GM18868 (cell line): ENCODE measurements around the gene HBZ.
"Not testable (repeated sequence)": the region's sequence is repeated elsewhere in the genome, so short reads cannot be mapped to it uniquely, and the experiment has no call there.

Experiments used
- ATAC-seq: cut with Tn5 transposase; IDR thresholded peaks from one replicate; pipeline ENCODE4 v1.9.1; 2021; ENCODE audit warnings: mild to moderate bottlenecking, moderate library complexity; ENCODE audit not compliant: unreplicated experiment

HBZ gene

GRCh38 chr16:133716-134115 is 18.7 kb upstream of the HBZ start:
- no peak for ATAC-seq

- no peak for ATAC-seq
Measured at GRCh38 chr16:138049-138417, 14.4 kb upstream of the HBZ start.

- ATAC-seq, result no peak
Measured at GRCh38 chr16:140175-140857, 12.1 kb upstream of the HBZ start.

GRCh38 chr16:142405-142967 is 10.0 kb upstream of the HBZ start:
- ATAC-seq, result no peak

GRCh38 chr16:143047-143446 is 9.4 kb upstream of the HBZ start:
- ATAC-seq, result no peak

GRCh38 chr16:143456-143855 is 9.0 kb upstream of the HBZ start:
- no peak for ATAC-seq

GRCh38 chr16:144797-145252 is 7.6 kb upstream of the HBZ start:
- ATAC-seq, result no peak

- no peak for ATAC-seq
Measured at GRCh38 chr16:146646-147045, 5.8 kb upstream of the HBZ start.

- no peak for ATAC-seq
Measured at GRCh38 chr16:149024-149660, 3.3 kb upstream of the HBZ start.

GRCh38 chr16:153129-153521 is 681 bp downstream of the HBZ start:
- ATAC-seq, result not testable (repeated sequence)

- not testable (repeated sequence) for ATAC-seq
Measured at GRCh38 chr16:153550-154216, 1.2 kb downstream of the HBZ start.

GRCh38 chr16:154217-155030 is 2.0 kb downstream of the HBZ start:
- no peak for ATAC-seq

- no peak for ATAC-seq
Measured at GRCh38 chr16:155031-155398, 2.6 kb downstream of the HBZ start.

- no peak for ATAC-seq
Measured at GRCh38 chr16:159136-159849, 6.8 kb downstream of the HBZ start.

- ATAC-seq, result not testable (repeated sequence)
Measured at GRCh38 chr16:160242-160641, 7.8 kb downstream of the HBZ start.

GRCh38 chr16:160691-161190 is 8.3 kb downstream of the HBZ start:
- no peak for ATAC-seq

- ATAC-seq, result no peak
Measured at GRCh38 chr16:162271-162991, 10.0 kb downstream of the HBZ start.

- not testable (repeated sequence) for ATAC-seq
Measured at GRCh38 chr16:163139-163538, 10.7 kb downstream of the HBZ start.

- not testable (repeated sequence) for ATAC-seq
Measured at GRCh38 chr16:163696-164095, 11.3 kb downstream of the HBZ start.
